ENCODE data around the gene ZBTB8B. TPM values are rescaled to one million over a fixed set of nuclear protein-coding genes. Genes with fewer than 3 reads are reported as not detected.
"Not testable (repeated sequence)": the region's sequence is repeated elsewhere in the genome, so short reads cannot be mapped to it uniquely, and the experiment has no call there.

The ZBTB8B gene
- total RNA-seq, 1 experiment from 2014 or later = 1.9 TPM

DNA sequence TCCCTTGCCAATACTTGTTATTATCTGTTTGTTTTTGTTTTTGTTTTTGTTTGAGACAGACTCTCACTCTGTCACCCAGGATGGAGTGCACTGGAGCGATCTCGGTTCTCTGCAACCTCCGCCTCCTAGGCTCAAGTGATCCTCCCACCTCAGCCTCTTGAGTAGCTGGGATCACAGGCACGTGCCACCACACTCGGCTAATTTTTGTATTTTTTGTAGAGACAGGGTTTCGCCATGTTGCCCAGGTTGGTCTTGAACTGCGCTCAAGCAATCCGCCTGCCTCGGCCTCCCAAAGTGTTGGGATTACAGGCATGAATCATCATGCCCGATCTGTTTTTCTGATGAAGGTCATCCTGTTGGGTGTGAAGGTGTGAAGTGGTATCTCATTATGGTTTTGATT, 23.4 kb upstream of the ZBTB8B start:
- not testable (repeated sequence) for H4K8ac ChIP-seq (replicated peaks; ENCODE audit: insufficient read length, low read depth, low read length); H3K23me2 ChIP-seq (ENCODE audit: insufficient read length, low read depth, low read length, poor library complexity, severe bottlenecking); H2BK20ac ChIP-seq (ENCODE audit: low read depth, low read length, poor library complexity, severe bottlenecking); DNase-seq; H3K18ac ChIP-seq (ENCODE audit: insufficient read length, low read depth, low read length); H3K9me3 ChIP-seq (ENCODE audit: control insufficient read depth, low read depth, low read length); H3K4me1 ChIP-seq (ENCODE audit: insufficient read depth, low read length); H3K27me3 ChIP-seq (ENCODE audit: insufficient read depth, low read length); H3K27ac ChIP-seq (ENCODE audit: insufficient read length, low read depth, low read length); H3K27me3 Mint-ChIP-seq (ENCODE audit: low read depth); H2BK120ac ChIP-seq (ENCODE audit: low read depth, low read length, poor library complexity, severe bottlenecking); H3T11ph ChIP-seq (ENCODE audit: low read length); H2BK5ac ChIP-seq (ENCODE audit: insufficient read length, low read length); H4K20me1 ChIP-seq (ENCODE audit: control insufficient read depth, insufficient read depth, insufficient read length); H2AK5ac ChIP-seq (ENCODE audit: insufficient read length, low read length); H3K27ac Mint-ChIP-seq; H3K4ac ChIP-seq (ENCODE audit: low read depth, low read length); H3K56ac ChIP-seq (ENCODE audit: insufficient read length, low read depth, low read length); H3K4me3 Mint-ChIP-seq; H3K79me1 ChIP-seq (ENCODE audit: insufficient read depth, low read depth, low read length, poor library complexity, severe bottlenecking); H3K23ac ChIP-seq (ENCODE audit: insufficient read length, low read depth, low read length); H3K79me2 ChIP-seq (ENCODE audit: insufficient read depth, low read length); H4K91ac ChIP-seq (ENCODE audit: insufficient read length, low read depth, low read length); H2AFZ ChIP-seq (ENCODE audit: low read length); H3K14ac ChIP-seq (ENCODE audit: insufficient read depth, low read length); H4K5ac ChIP-seq (ENCODE audit: insufficient read length, low read depth, low read length); H3K4me2 ChIP-seq (ENCODE audit: insufficient read depth, insufficient read length, low read length); H2BK15ac ChIP-seq (ENCODE audit: low read depth, low read length); H2BK12ac ChIP-seq (ENCODE audit: insufficient read length, low read depth, low read length); H3K9ac ChIP-seq (ENCODE audit: extremely low read depth, insufficient read length, low read length)
- H3K36me3 Mint-ChIP-seq (ENCODE audit: insufficient read depth in 1 of 3, low read depth in 3 of 3) = peaks cover 4 to 36% (median 20%) of the 10 kb centered on the region in 3 experiments; a peak in 6 of 7 replicates
- H3K4me1 Mint-ChIP-seq = peaks cover 37 to 59% of the 10 kb centered on the region in 2 experiments
- no CpG with 5 or more reads among the region's 10 CpGs for WGBS (ENCODE audit: extremely low coverage, insufficient read length, low lambda C conversion rate)
- peaks cover 35 to 36% of the 10 kb centered on the region in 2 experiments for H3K9me3 Mint-ChIP-seq

Measured in H9 (cell line).